Heart right ventricle (tissue), 16 donors: Measurements from ENCODE around the gene BRSK1. TPM values are rescaled to one million over a fixed set of nuclear protein-coding genes. Genes with fewer than 3 reads are reported as not detected.

Experiments
- ATAC-seq, 8 donors: fragments of 200-7000 bp; cut with Tn5 transposase; one replicate each; pipeline ENCODE4 v1.9.1; 2020; ENCODE audit warnings: mild to moderate bottlenecking in 8 of 8, moderate library complexity in 8 of 8, moderate number of reproducible peaks in 1 of 8
- DNase-seq, 2 donors: peaks; one replicate each; pipeline ENCODE4 v3.0.0-alpha.2; 2020
- H3K27ac ChIP-seq, 10 donors: fragments of 200-600 bp; sonication (generic) in 2 of 10; one replicate each; pipeline versions ENCODE4 v1.5.0 to v1.8.0; 2020 to 2022; ENCODE audit warnings: mild to moderate bottlenecking in 3 of 10
- H3K27me3 ChIP-seq, 7 donors: fragments of 200-600 bp; one replicate each; pipeline ENCODE4 v1.8.0; 2021 to 2022; ENCODE audit warnings: mild to moderate bottlenecking in 2 of 7
- H3K36me3 ChIP-seq, 9 donors: fragments of 200-600 bp; sonication (generic) in 1 of 9; one replicate each; pipeline versions ENCODE4 v1.5.0 to v1.8.0; 2020 to 2022; ENCODE audit warnings: mild to moderate bottlenecking in 2 of 9
- H3K4me1 ChIP-seq, 9 donors: fragments of 200-600 bp; sonication (generic) in 1 of 9; one replicate each; pipeline versions ENCODE4 v1.5.0 to v1.8.0; 2020 to 2022; ENCODE audit warnings: mild to moderate bottlenecking in 4 of 9
- H3K4me3 ChIP-seq, 10 donors: fragments of 200-600 bp; sonication (generic) in 2 of 10; one replicate each; pipeline versions ENCODE4 v1.5.0 to v1.8.0; 2020 to 2022; ENCODE audit warnings: mild to moderate bottlenecking in 7 of 10, moderate library complexity in 2 of 10
- H3K9me3 ChIP-seq, 11 donors: fragments of 200-600 bp in 10 of 11; sonication (generic) in 2 of 11; one replicate each; pipeline versions ENCODE4 v1.5.0 to v1.8.0; 2013 to 2022; ENCODE audit warnings: mild to moderate bottlenecking in 2 of 11, control low read depth in 1 of 11, moderate library complexity in 1 of 11
- CTCF ChIP-seq, 9 donors: fragments of 200-600 bp; sonication (generic) in 2 of 9; IDR thresholded peaks; one replicate each; pipeline versions ENCODE4 v1.5.0 to v1.8.0; 2021 to 2022; ENCODE audit warnings: antibody characterized with exemption in 9 of 9, mild to moderate bottlenecking in 5 of 9, moderate library complexity in 1 of 9
- WGBS, 2 donors: extraction: QIAGEN DNeasy Blood & Tissue Kit; methylation state at CpG; one replicate each; pipeline ENCODE4 v1.1.7; 2013; ENCODE audit warnings: inconsistent platforms in 1 of 2; 5-methylcytosine and 5-hydroxymethylcytosine counted together
- intact Hi-C, 10 donors: fragments of 100-400 bp; cut with DNase I; formaldehyde crosslinking; loops; one replicate each; pipeline versions ENCODE4 v1.11.1 to v1.14.2; 2022
- polyA plus RNA-seq, 2 donors: library from polyadenylated mRNA; stranded (reverse); fragments of 200-250 nt; gene quantifications; one replicate each; pipeline ENCODE4 v1.2.3, GENCODE V29; 2013
- total RNA-seq, 10 donors: library from RNA; stranded (reverse); fragmentation: NEBNext Ultra II Directional in 3 of 10; extraction: Animal tissue kit (Norgen Biotek cat#: 25700) in 3 of 10; gene quantifications; one replicate each; pipeline versions ENCODE4 v1.2.1 to v1.2.4, GENCODE V29; 2021 to 2023
- donor health status: Arrhythmogenic right ventricular cardiomyopathy.
- donor health status: ischemic (EF 13 %, LVEDD 7.1; RV severe dilation, severe dysfunction).
- donor health status: healthy with polysubstance abuse.
- donor health status: DM: no; HTN: yes; CAD: no.
- donor health status: DM: no; HTN: no; CAD: no.
- donor health status: ischemic (EF 25% LVEDD 6.9; RV normal size, moderate dysfunction).
- donor health status: ischemic (EF 25% LVEDD 5.7; RV mildly dilated, moderate dysfunction).
- donor health status: healthy.
- donor health status: DM: yes; HTN: yes; CAD: no.
- donor health status: Ischemic cardiomyopathy.
- donor health status: ischemic (EF 35%, LVEDD 5.7; RV mildly dilated, moderate dysfunction).
- donor health status: nonischemic (EF 11% LVEDD 7.7; RV severe dilation, severe dysfunction).
- donor health status: DM: yes; HTN: yes; CAD: no.
- donor health status: PGD.
- donor health status: ischemic (EF 29% LVEDD 5.4; RV normal size, mild dysfunction).
- donor health status: nonischemic (EF 23%, LVEDD 6.1; RV moderate dilation, normal function).

Gene BRSK1
- total and polyA plus RNA-seq, 12 donors = 1.8 to 12.6 (median 3.2) TPM

DNA sequence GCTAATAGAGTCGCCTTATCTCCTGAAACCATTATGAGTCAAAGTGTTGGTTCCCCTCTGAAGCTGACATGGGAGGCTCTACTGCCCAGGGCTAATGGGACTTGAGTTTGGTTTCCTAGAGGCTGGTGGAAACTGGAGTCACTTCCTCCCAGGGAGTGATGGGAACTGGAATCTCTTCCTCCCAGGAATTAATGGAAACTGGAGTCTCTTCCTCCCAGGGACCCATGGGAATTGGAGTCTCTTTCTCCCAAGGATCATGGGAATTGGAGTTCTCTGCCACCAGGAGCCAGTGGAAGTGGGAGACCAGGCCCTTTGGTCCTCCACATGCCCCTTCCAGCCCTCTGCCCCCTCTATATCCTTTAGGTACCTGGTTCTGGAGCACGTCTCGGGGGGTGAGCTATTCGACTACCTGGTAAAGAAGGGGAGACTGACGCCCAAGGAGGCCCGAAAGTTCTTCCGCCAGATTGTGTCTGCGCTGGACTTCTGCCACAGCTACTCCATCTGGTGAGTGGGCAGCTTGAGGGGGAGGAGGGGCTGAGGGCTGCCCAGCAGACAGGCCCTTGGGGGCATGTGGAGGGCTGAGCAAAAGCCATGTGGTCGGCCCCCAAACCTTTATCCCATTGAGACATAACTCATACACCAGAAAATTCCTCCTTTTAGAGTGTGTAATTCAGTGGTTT, 5.5 kb downstream of the BRSK1 start:
- peaks cover 0 to 3% (median 0%) of the 10 kb centered on the region in 7 donors for H3K27me3 ChIP-seq

DNA sequence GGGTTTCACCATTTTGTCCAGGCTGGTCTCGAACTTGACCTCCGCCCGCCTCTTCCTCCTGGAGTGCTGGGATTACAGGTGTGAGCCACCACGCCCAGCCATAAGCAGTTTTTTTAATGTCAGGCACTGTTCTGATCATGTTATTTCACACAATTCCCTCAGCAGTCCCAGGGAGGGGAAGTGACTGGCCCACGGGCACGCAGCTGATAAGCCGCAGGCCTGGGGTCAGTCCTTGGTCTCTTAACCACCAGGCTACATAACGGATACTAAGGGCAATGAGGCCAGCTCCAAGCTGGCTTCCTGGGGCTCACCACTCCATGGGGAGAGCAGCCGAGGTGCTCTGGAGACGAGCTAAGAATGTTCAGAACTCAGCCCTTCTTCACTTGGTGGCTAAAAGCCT, 13.5 kb downstream of the BRSK1 start:
- Histone ChIP-seq H3K27ac (no peak overlapping the region), H3K4me3 (no peak overlapping the region), H3K4me1 (peaks cover 0 to 9% (median 3%) of the 10 kb centered on the region in 9 donors), H3K9me3 (no peaks in the 10 kb centered on the region), H3K36me3 (peaks cover 0 to 46% (median 0%) of the 10 kb centered on the region in 9 donors), H3K27me3 (no peaks in the 10 kb centered on the region)
- no peak for DNase-seq
- intact Hi-C loops = loop anchor here in 5 of 10 donors (10.0 kb wide), 2 partner anchors 118 to 208 kb away; no protein-coding TSS in a partner anchor
- no peak for ATAC-seq
- WGBS, 2 donors = 90 to 91% methylated on average over 10 of the region's 10 CpGs
- TF ChIP-seq CTCF (IDR thresholded peaks at IDR 0.05) = no peak

More for the DNA sequence above, 5.5 kb downstream of the BRSK1 start:
- DNase-seq (no peak), ATAC-seq (no peak)
- WGBS, 2 donors = 94 to 97% methylated on average over 9 of the region's 9 CpGs
- Histone ChIP-seq H3K36me3 (peaks cover 0 to 30% (median 0%) of the 10 kb centered on the region in 9 donors), H3K4me3 (no peak overlapping the region), H3K27ac (no peak overlapping the region), H3K4me1 (peaks cover 0 to 18% (median 4%) of the 10 kb centered on the region in 9 donors), H3K9me3 (no peaks in the 10 kb centered on the region)
- intact Hi-C loops = no loop called here
- no peak for TF ChIP-seq CTCF (IDR thresholded peaks at IDR 0.05)

DNA sequence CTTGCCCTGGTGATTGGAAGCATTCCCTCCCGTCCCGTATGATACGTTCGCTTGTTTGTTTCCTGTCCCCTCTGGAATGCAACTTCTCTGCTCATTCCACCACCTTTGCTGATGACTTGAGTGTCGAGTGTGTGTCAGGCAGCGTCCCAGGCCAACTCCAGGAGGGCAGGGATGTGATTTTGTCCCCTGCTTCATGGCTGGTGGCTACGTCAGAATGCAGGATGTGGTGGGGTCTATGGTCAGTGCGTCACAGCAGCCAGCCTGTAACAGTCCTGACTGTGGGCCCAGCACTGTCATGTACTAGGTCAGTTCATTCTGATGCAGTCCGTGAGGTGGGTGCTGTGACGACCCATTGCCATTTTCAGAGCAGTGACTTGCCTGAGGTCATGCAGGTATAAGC, 16.2 kb downstream of the BRSK1 start:
- Histone ChIP-seq H3K4me3 (no peak overlapping the region), H3K4me1 (peaks cover 0 to 9% (median 3%) of the 10 kb centered on the region in 9 donors), H3K36me3 (peaks cover 0 to 50% (median 0%) of the 10 kb centered on the region in 9 donors), H3K9me3 (no peaks in the 10 kb centered on the region), H3K27me3 (no peaks in the 10 kb centered on the region), H3K27ac (no peak overlapping the region)
- TF ChIP-seq CTCF (IDR thresholded peaks at IDR 0.05) = no peak
- 86 to 88% methylated on average over 10 of the region's 10 CpGs for WGBS, 2 donors
- DNase-seq = no peak
- ATAC-seq = no peak
- intact Hi-C loops = loop anchor here in 8 of 10 donors (5.0 to 10.0 kb wide), 5 partner anchors 37 to 205 kb away; partner anchors contain the start of genes TMEM238 (in 8 of the 8), KMT5C (in 3 of the 8) and RPL28 (in 2 of the 8)

DNA sequence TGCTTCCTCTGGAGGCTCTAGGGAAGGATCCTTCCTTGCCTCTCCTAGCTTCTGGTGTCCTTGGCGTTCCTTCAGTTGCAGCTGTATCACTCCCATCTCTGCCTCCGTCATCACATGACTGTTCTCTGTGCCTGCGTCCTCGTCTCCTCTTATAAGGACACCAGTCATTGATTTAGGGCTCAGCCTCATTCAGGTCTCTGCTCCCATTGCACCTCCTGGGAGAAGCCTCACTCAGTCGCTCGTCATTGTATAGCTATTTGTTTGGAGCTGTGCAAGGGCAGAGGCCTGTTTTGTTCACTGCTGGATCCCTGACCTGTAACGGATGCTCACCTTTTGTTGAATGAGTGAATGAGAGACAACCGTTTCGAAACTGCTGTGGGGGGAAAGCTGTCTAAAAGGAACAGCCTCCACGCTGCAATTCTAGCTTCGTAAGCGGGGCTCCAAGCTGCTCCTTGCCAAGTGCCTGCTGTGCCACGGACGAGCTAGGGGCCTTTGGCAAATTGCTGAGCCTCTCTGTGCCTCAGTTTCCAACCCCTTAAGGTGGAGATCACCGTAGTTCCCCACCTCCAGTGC, 17.2 kb downstream of the BRSK1 start:
- DNase-seq (no peak), ATAC-seq (no peak)
- TF ChIP-seq CTCF (IDR thresholded peaks at IDR 0.05) = no peak
- no peak overlapping the region for H3K27ac ChIP-seq
- peaks cover 0 to 43% (median 0%) of the 10 kb centered on the region in 9 donors for H3K36me3 ChIP-seq
- H3K4me1 ChIP-seq = peaks cover 0 to 9% (median 3%) of the 10 kb centered on the region in 9 donors
- 79 to 81% methylated on average over 15 of the region's 15 CpGs for WGBS, 2 donors
- no peak overlapping the region for H3K4me3 ChIP-seq
- H3K9me3 ChIP-seq = no peaks in the 10 kb centered on the region
- intact Hi-C loops = loop anchor here in 8 of 10 donors (5.0 to 10.0 kb wide), 4 partner anchors 36 to 114 kb away; partner anchors contain the start of genes TMEM238 (in 8 of the 8), KMT5C (in 3 of the 8) and RPL28 (in 2 of the 8)
- H3K27me3 ChIP-seq = no peaks in the 10 kb centered on the region
